GM18520 (cell line): ENCODE measurements around the gene SNX2.
"Not testable (repeated sequence)": the region's sequence is repeated elsewhere in the genome, so short reads cannot be mapped to it uniquely, and the experiment has no call there.

Source experiments
- ATAC-seq: cut with Tn5 transposase; IDR thresholded peaks from one replicate; pipeline ENCODE4 v1.9.1; 2021; ENCODE audit not compliant: unreplicated experiment

The SNX2 gene

DNA sequence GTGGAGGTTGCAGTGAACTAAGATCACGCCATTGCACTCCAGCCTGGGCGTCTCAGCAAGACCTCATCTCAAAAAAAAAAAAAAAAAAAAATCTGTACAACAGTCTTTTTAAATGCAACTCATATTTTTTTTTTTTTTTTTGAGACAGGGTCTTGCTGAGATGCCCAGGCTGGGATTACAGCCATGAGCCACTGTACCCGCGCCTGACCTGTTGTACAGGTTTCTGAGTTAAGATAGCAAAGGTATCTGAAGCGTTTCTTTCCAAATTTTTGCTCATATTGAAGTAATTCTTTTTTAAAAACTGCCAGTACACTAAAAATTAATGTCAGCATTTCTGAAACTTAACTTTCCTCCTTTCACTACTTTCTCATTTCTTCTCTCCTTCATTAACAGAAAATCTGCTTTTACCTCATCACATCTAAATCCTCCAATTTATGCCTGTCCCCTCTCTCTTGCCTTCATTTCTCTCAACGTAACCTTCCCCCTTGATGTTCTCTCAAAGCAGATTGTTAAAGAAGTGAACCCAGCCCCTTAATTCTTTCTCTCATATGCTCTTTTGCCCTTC is 67.2 kb downstream of the SNX2 start:
- ATAC-seq: no peak

DNA sequence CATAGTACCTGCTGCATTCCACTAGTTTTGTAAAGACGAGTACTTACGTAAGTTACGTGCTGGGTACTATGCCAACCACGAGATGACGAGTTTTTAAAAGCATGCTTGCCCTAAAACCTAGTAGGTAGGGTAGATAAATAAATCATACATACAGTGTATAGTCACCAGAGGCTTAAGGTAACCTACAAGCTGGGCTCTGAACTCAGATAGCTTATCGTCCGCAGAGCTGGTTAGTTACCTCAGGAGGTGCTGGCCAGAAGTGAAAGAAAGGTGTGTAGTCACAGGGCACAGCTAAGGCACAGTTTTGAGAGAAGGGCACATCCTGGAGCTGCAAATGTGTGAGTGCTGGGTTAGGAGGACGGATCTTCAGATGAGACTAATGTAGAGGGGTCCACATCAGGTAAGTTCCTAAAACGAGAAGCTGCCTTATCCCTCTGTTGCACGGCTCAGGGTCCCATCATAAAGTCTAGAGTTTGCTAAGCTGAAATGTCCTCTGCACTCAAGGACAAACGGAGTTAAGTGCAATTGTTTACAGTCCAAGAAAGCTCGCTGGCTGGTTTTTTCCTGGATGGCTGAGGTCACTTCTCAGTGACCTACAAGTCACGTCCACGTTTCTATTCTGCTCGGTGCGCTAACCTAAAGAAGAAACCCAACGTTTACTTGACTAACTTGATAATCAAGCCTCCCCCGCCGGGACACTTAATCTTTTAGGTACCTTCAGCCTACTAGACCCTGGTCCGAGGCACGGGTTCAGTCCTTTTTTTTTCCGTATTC is 69.4 kb downstream of the SNX2 start:
- no peak for ATAC-seq

- peak; percentile 18 for ATAC-seq
These were observed 70.0 kb downstream of the SNX2 start for GRCh38 chr5:122844910-122845228.

- ATAC-seq: peak; percentile 85
These were observed 70.6 kb downstream of the SNX2 start, which contains the start of gene SNX24 for GRCh38 chr5:122845229-122846050. Gene SNX24 (plus strand): TSS chr5:122845613. CDS start chr5:122845634, 21 bp downstream.

GRCh38 chr5:122846051-122846550 is 71.2 kb downstream of the SNX2 start:
- ATAC-seq: no peak

DNA sequence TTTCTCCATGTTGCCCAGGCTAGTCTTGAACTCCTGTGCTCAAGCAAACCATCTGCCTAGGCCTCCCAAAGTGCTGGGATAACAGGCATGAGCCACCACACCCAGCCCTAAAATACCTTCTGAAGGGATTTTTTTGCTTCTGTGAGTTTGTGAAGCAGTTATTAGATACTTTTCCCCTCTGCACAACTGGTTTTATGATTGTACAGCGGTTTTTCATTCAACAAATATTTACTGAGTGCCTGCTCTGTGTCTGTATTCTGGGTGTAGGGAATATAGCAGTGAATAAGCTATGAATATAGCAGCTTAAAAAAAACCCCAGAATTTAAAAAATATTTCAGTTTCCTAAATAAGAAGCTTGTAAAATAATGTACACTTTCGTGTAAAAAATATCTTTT is 72.8 kb downstream of the SNX2 start:
- ATAC-seq: no peak

- ATAC-seq: no peak
These were observed 74.9 kb downstream of the SNX2 start for GRCh38 chr5:122849771-122850170.

DNA sequence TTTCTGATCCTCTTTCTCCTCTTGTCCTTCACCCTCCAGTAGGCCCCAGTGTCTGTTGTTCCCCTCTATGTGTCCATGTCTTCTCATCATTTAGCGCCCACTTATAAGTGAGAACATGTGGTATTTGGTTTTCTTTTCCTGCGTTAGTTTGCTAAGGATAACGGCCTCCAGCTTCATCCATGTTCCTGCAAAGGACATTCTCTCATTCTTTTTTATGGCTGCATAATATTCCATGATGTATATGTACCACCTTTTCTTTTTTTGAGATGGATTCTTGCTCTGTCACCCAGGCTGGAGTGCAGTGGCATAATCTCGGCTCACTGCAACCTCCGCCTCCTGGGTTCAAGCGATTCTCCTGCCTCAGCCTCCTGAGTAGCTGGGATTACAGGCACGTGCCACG is 82.7 kb downstream of the SNX2 start:
- ATAC-seq: not testable (repeated sequence)

DNA sequence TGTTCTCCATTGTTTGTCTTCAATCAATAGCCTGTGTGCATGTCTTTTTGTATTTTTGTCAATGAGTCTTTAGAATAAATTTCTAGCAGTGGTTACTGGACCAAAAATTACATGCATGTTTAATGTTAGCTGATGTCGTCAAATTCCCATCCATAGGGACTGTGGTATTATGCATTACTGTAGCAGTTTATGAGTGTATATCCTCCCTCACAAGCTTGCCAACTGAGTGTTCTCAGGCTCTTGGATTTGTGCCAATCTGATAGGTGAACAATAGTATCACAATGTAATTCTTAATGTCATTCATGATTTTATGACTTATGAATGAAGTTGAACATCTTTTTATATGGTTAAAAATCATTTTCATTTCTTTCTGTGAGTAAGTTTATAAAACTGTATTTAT is 83.6 kb downstream of the SNX2 start:
- no peak for ATAC-seq

GRCh38 chr5:122863240-122863639 is 88.4 kb downstream of the SNX2 start:
- ATAC-seq: no peak

GRCh38 chr5:122863721-122864120 is 88.8 kb downstream of the SNX2 start:
- ATAC-seq: no peak

- ATAC-seq: no peak
These were observed 89.5 kb downstream of the SNX2 start for GRCh38 chr5:122864400-122864799.

GRCh38 chr5:122864842-122865241 is 90.0 kb downstream of the SNX2 start:
- no peak for ATAC-seq

- no peak for ATAC-seq
These were observed 95.5 kb downstream of the SNX2 start for GRCh38 chr5:122870219-122870856.

- no peak for ATAC-seq
These were observed 96.8 kb downstream of the SNX2 start for GRCh38 chr5:122871661-122872060.

DNA sequence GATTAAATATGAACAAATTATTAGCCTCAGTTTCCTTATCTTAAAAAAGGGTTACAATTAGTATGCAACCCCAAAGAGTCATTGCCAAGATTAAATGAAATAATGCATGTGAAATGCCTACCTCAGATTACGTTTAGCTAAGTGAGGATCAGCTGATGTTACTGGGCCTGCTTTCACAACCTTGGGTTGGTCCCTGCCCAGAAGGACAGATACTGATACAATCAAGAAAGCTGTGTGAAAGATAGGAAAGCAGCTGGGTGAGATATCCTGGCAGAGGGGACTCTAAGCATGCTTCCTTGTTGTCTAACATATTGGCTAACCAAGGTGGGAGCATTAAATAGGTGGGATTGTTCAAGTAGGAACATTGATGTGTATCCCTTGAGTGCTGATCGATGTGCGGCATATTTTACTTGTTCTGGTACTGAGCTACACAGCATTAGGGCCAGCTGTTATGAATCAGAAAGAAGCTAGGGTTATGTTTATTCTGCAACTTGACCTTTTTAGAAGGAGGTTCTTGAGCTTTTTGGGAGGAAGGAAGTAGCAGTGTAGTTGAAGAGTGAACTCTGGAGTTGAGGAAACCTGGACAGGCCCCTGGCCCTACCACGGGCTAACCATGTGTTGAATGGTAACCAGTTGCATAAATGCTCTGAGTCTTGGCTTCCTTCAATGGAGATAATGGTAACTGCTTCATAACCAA is 99.4 kb downstream of the SNX2 start:
- no peak for ATAC-seq

GRCh38 chr5:122877518-122877917 is 102.6 kb downstream of the SNX2 start:
- no peak for ATAC-seq

GRCh38 chr5:122879076-122879475 is 104.2 kb downstream of the SNX2 start:
- no peak for ATAC-seq
